Glomerular visceral epithelial cell (primary cell): ENCODE data around the gene PPIE.

Experiments
- DNase-seq: peaks from one replicate; pipeline ENCODE4 v3.0.0-alpha.2; 2016; ENCODE audit errors: extremely low spot score

Gene PPIE

DNA sequence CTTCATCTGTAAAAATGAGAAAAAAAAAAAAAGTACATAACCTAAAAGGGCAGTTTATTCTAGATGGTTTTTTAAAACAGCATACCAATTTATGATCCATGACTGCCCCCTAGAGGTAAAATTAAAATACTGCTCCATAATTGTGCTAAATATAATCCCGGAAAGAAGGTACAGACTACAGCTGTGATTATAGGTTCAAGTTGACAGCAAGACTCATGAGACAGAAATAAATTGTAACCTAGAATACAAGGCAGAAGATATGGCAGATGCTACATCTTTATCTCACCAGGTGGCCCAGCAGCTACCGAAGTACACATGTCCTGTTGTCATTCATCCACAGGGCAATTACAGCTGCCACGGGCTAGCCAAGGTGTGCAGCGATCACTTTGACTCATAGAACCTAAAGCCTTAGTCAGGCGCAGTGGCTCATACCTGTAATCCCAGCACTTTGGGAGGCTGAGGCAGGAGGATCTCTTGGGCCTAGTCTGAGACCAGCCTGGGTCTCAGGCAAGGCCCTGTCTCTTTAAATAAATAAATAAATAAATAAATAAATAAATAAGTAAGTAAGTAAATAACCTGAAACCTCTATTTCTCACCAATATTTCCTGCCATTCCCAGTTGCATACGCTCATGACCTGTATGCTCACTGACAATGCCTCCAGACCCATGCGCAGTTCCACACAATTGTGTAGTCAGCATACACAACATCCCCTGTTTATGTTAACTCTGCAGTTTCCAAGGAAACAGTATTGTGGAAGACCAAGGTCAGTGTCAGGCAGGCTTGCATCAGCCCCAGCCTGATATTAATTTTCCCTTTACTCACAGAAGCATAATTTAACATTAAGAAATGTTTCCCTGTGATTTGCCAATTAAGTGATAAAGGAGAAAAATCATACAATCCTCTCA, 18.3 kb upstream of the PPIE start:
- DNase-seq, result peak; percentile 69

DNA sequence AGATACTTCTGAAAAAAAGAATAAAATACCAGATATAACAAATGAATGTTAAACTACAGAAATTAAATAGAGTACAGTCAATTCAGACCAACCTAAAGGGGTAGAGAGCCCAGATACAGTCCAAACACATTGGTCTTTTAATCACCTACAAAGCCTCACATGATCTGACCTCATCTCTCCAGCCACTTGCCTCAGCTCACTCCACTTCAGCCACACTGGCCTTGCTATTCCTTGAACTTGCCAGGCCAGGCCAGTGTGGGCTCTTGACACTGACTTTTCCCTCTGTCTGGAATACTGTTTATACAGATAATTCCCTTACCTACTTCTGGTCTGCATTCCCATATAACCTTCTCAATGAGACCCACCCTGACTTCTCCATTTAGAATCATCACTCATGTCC, 17.0 kb upstream of the PPIE start:
- no peak for DNase-seq

- no peak for DNase-seq
Measured at GRCh38 chr1:39722495-39722894, 16.2 kb upstream of the PPIE start.

DNA sequence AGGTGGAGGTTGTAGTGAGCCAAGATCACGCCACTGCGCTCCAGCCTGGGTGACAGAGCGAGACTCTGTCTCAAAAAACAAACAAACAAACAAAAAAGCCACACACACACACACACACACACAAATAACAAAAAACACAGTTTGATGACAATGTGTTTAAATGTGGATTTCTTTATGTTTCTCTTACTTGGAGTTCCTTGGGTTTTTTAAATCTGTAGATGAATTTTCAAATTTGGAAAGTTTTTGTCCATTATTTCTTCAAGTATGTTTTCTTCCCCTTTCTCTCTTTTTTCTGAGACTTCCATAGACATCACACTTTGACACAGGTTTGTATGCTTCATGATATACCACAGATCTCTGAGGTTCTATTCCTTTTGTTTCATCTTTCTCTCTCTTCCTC, 12.1 kb upstream of the PPIE start:
- DNase-seq, result no peak

DNA sequence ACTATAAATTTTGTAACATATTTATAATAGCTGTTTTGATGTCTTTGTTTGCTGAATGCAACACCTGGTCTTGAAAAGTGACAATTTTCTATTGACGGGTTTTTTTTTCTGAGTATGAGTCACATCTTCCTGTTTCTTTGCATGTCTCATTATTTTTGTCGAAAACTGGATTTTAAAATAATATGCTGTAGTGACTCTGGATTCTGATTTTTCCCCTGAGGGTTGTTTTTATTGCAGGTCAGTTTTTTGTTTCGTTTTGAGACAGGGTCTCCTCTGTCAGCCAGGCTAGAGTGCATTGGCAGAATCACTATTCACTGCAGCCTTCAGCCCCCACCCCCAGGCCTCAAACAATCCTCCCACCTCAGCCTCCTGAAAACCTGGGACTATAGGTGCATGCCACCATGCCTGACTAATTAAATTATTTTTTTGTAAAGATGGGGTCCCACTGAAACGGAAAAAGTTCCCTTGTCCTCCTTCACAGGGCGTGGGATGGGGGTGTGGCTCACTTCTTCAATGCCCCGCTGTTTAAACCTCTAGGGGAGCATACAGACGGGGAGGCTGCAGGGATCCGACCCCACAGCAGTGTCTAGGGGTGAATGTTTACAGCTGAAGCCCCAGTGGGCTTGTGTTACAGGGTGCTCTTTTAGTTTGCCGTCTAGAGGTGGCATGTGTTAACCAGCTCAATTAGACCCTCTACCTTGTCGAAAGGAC, 11.3 kb upstream of the PPIE start:
- DNase-seq, result no peak

GRCh38 chr1:39727932-39728317, 10.8 kb upstream of the PPIE start:
- no peak for DNase-seq

GRCh38 chr1:39729030-39729429, 9.7 kb upstream of the PPIE start:
- no peak for DNase-seq

- DNase-seq, result no peak
Measured at GRCh38 chr1:39729842-39730241, 8.8 kb upstream of the PPIE start.

GRCh38 chr1:39732730-39733129, 6.0 kb upstream of the PPIE start:
- DNase-seq, result no peak

- DNase-seq, result no peak
Measured at GRCh38 chr1:39733161-39733560, 5.5 kb upstream of the PPIE start.

DNA sequence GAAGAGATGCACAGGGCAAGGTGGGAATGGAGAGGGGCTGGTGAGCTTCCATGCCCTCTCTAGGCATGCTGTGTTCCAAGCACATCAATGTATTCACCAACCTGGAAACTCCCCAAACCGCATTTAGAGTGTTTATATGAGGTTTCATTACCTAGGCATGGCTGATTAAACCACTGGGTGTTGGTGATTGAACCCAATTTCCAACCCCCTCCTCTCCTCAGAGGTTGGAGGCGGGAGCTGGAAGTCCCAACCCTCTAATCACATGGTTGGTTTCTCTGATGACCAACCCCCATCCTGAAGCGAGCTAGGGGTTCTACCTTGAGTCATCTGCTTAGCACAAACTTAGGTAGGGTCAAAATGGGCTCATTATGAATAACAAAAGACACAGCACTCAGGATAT, 3.0 kb upstream of the PPIE start:
- peak; percentile 41 for DNase-seq

- DNase-seq, result peak; percentile 75
Measured at GRCh38 chr1:39737546-39738169, 1.0 kb upstream of the PPIE start.

GRCh38 chr1:39745016-39745670, 6.5 kb downstream of the PPIE start:
- no peak for DNase-seq

- DNase-seq, result no peak
Measured at GRCh38 chr1:39751595-39751994, 12.9 kb downstream of the PPIE start.

GRCh38 chr1:39752703-39753102, 14.0 kb downstream of the PPIE start:
- DNase-seq, result no peak

- DNase-seq, result no peak
Measured at GRCh38 chr1:39753132-39754025, 14.7 kb downstream of the PPIE start.

DNA sequence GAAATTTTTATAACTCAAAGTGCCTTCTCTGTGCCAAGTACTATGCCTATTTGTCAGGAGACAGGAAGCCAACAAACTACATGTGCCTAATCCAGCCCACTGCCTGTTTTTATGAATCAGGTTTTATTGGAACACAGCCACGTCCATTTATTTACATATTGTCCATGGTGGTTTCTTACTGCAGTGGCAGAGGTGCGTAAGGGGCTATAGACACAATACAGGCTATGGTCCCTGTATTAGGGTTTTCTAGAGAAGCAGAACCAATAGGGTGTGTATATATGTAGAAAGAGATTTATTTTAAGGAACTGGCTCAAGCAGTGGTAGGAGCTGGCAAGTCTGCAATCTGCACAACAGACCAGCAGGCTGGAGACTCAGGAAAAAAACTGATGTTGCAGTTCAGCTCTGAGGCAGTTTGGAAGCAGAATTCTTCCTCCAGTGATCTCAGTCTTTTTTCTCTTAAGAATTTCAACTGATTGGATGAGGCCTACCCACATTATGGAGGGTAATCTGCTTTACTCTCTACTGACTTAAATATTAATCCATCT, 15.4 kb downstream of the PPIE start:
- DNase-seq, result no peak

- DNase-seq, result no peak
Measured at GRCh38 chr1:39754906-39755504, 16.3 kb downstream of the PPIE start.

GRCh38 chr1:39755965-39756659, 17.4 kb downstream of the PPIE start:
- no peak for DNase-seq

DNA sequence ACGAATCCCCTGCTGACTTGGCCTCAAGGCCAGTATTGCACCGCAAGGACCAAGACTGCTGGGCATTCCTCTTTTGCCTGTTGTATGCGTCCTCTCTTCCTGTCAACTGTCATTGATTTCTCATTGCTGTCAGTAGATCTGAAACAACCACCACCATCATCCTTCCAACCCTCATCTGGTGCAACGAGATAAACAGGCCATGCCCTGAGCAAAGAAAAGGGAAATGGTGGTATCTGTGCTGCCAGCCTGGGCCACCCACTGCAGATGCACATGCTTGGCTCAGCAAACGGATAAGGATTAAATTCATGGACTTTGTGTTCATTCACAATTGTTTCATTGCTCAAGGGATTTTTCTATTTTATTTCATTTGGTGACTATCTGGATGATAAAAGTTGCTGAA, 18.8 kb downstream of the PPIE start:
- no peak for DNase-seq
